Left ventricle myocardium inferior (tissue), 1 donor: ENCODE measurements around the gene HOMER3. TPM values are rescaled to one million over a fixed set of nuclear protein-coding genes. Genes with fewer than 3 reads are reported as not detected.

Source experiments
- DNase-seq: peaks from one replicate; pipeline ENCODE4 v3.0.0-alpha.2; 2020
- H3K27ac ChIP-seq: fragments of 200-600 bp; replicated peaks from 2 replicates; pipeline ENCODE4 v1.8.0; 2021
- H3K27me3 ChIP-seq: fragments of 200-600 bp; 2 replicates; pipeline ENCODE4 v1.8.0; 2021; ENCODE audit warnings: low read depth
- H3K36me3 ChIP-seq: fragments of 200-600 bp; 2 replicates; pipeline ENCODE4 v1.8.0; 2021
- H3K4me1 ChIP-seq: fragments of 200-600 bp; 2 replicates; pipeline ENCODE4 v1.8.0; 2021
- H3K4me3 ChIP-seq: fragments of 200-600 bp; 2 replicates; pipeline ENCODE4 v1.8.0; 2021; ENCODE audit warnings: mild to moderate bottlenecking, moderate library complexity
- H3K9me3 ChIP-seq: fragments of 200-600 bp; replicated peaks from 2 replicates; pipeline ENCODE4 v1.8.0; 2021
- intact Hi-C: fragments of 100-400 bp; cut with micrococcal nuclease; formaldehyde crosslinking; loops from one replicate; pipeline ENCODE4 v1.11.0; 2022
- total RNA-seq: library from RNA; stranded (reverse); fragmentation: NEBNext Ultra II Directional; extraction: Animal tissue kit (Norgen Biotek cat#: 25700); gene quantifications from one replicate; pipeline ENCODE4 v1.2.1, GENCODE V29; 2021
- TF ChIP-seq, protein P1 (sequence below): fragments of 200-600 bp; IDR thresholded peaks from 2 replicates; pipeline ENCODE4 v1.8.0; 2021; ENCODE audit warnings: antibody characterized with exemption, mild to moderate bottlenecking, borderline replicate concordance
- donor health status: DM: no; HTN: yes; CAD: no; lungs with severe emphysema.

Gene HOMER3
- total RNA-seq, 1 donor from 2014 or later = 14.7 TPM

DNA sequence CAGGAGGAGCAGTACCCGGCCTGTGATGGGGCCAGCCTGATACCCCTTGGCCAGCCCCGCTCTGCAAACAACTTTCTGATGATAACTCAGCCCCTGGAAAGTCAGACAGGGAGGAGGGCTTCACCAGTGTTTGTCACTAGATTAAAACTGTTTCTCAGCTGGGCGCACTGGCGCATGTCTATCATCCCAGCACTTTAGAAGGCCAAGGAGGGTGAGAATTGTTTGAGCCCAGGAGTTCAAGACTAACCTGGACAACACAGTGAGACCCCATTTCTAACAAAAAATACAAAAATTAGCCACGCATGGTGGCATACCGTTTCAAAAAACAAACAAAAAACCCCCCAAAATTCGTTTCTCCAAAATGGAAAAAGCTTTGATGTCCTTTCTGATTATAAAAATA, 39.5 kb downstream of the HOMER3 start:
- H3K4me1 ChIP-seq = peaks cover under 1% of the 10 kb centered on the region
- H3K27me3 ChIP-seq = peaks cover 10% of the 10 kb centered on the region
- no peak overlapping the region for H3K4me3 ChIP-seq
- H3K36me3 ChIP-seq = peaks cover 54% of the 10 kb centered on the region
- TF ChIP-seq, protein P1, sequence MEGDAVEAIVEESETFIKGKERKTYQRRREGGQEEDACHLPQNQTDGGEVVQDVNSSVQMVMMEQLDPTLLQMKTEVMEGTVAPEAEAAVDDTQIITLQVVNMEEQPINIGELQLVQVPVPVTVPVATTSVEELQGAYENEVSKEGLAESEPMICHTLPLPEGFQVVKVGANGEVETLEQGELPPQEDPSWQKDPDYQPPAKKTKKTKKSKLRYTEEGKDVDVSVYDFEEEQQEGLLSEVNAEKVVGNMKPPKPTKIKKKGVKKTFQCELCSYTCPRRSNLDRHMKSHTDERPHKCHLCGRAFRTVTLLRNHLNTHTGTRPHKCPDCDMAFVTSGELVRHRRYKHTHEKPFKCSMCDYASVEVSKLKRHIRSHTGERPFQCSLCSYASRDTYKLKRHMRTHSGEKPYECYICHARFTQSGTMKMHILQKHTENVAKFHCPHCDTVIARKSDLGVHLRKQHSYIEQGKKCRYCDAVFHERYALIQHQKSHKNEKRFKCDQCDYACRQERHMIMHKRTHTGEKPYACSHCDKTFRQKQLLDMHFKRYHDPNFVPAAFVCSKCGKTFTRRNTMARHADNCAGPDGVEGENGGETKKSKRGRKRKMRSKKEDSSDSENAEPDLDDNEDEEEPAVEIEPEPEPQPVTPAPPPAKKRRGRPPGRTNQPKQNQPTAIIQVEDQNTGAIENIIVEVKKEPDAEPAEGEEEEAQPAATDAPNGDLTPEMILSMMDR = no peak
- no peaks in the 10 kb centered on the region for H3K9me3 ChIP-seq
- H3K27ac ChIP-seq = no peak overlapping the region
- intact Hi-C loops = no loop called here
- DNase-seq = no peak

DNA sequence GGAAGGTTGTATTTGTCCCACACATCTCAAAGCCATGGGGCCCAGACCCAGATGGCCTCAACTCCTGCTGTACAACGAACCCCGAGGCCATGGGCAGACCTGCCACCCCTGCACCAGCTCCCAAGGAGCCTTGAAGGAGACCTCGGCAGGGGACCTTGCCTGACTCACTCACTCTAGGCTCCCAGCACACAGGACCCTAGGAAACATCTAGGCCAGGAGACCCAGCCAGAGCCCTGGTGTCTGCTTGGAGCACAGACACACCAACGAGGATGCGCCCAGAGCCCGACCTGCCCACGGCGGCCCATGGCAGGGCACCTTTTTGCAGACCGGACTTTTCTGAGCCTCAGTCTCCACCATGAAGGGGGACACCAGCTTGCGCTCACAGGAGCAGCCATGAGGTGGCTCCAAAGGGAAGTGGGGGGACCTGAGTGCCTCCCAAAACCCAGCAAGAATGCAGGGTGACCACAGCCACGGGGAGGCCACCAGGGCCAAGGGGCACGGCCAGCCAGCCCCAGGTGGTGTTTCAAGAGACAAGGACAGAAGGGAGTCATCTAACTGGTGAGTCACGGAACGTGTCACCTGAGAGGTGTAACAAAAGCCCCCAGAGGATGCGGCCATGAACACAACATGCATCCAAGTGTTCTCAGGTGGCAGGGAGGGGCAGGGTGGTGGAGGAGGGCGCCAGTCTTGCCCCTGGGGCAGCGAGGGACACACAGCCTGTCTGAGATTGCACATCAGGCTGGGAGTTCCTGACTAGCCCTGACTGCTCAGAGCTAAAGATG, 40.1 kb downstream of the HOMER3 start:
- H3K9me3 ChIP-seq = no peaks in the 10 kb centered on the region
- intact Hi-C loops = no loop called here
- H3K27ac ChIP-seq = no peak overlapping the region
- H3K4me1 ChIP-seq = peaks cover 5% of the 10 kb centered on the region
- H3K27me3 ChIP-seq = peaks cover 14% of the 10 kb centered on the region
- peaks cover 48% of the 10 kb centered on the region for H3K36me3 ChIP-seq
- TF ChIP-seq, protein P1 = no peak
- H3K4me3 ChIP-seq = no peak overlapping the region
- DNase-seq = no peak

DNA sequence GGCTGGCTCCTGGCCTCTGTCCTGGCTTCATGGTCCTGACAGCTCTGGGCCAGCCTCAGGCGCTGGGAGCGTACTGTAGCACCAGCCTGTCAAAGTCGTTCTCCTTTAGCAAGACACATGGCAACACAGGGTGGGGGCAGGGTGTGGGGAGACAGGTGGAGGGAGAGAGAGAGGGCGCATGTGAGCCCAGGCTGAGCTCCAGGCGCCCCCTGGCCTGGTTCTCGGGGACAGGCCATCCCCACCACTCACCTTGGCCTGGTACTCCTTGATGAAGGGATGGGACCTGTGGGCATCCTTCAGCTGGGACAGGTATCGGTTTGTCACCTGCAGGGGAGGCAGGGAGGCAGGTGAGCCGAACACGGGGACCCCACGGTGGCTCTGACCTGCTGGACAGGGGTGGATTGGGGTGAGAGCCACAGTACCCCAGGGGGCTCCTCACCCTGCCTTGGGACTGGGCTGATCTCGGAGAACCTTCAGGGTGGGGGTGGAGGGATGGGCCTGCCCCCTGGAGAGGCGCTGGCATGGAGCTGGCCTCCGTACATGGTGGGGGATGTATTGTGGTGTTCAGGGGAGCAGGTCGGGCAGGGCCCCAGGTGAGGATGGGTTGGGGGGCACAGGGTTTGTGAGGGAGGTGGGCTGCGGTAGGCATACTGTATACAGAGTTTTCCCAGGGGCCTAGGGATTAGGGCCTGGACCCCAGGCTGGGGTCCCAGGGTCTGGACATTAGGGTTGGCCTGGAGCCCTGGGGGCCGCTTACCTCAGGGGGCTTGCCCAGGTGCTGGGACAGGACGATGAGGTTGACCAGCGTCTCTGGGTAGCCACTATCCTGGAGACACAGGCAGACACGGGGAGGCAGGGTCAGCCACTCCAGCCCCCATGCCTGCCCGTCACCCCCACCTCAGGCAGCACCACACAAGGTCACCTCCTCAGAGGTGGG, 41.1 kb downstream of the HOMER3 start:
- Histone ChIP-seq H3K9me3 (no peaks in the 10 kb centered on the region), H3K36me3 (peaks cover 38% of the 10 kb centered on the region), H3K27me3 (peaks cover 23% of the 10 kb centered on the region), H3K27ac (no peak overlapping the region), H3K4me1 (peaks cover 13% of the 10 kb centered on the region), H3K4me3 (no peak overlapping the region)
- TF ChIP-seq, protein P1 = no peak
- intact Hi-C loops = no loop called here
- no peak for DNase-seq

DNA sequence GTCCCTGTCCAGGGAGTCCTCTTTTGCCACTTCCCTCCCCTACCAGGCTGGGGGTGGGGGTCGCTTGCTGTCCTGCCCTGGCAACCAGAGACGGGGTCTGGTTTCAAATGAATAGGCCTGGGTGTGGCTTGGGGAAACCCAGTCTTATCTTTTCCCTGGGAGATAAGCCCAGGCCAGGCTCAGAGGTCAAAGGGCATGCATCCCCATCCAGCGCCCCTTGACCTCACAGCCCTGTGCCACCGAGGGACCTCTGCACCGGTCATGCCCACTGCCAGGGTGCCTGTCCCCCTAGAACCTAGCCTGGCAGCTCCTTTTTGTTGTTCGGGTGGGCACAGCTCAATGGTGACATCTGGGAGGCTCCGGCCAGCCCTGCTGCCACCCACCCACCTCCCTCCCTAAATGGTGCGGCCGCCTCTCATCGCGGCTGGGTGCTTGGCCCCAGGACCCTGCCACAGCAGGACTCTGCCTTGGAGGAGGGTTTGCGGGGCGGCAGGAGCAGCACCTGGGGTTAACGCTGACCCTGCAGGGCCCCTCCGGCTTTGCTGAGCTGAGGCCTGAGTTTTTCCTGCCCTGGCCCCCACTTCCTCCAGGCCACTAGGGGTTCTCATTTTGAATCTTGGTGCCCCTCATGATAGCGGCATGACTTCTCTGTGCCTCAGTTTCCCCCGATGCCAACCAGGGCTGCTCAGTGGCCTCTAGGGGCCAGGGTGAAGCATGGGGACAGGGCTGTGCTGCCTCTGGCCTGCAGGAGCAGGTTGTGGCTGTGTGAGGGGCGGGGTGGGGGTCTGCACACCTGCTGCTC, 42.2 kb downstream of the HOMER3 start:
- Histone ChIP-seq H3K4me3 (no peak overlapping the region), H3K36me3 (peaks cover 28% of the 10 kb centered on the region), H3K27ac (no peak overlapping the region), H3K9me3 (no peaks in the 10 kb centered on the region), H3K4me1 (peaks cover 24% of the 10 kb centered on the region), H3K27me3 (peaks cover 33% of the 10 kb centered on the region)
- intact Hi-C loops = no loop called here
- TF ChIP-seq, protein P1 = no peak
- no peak for DNase-seq

DNA sequence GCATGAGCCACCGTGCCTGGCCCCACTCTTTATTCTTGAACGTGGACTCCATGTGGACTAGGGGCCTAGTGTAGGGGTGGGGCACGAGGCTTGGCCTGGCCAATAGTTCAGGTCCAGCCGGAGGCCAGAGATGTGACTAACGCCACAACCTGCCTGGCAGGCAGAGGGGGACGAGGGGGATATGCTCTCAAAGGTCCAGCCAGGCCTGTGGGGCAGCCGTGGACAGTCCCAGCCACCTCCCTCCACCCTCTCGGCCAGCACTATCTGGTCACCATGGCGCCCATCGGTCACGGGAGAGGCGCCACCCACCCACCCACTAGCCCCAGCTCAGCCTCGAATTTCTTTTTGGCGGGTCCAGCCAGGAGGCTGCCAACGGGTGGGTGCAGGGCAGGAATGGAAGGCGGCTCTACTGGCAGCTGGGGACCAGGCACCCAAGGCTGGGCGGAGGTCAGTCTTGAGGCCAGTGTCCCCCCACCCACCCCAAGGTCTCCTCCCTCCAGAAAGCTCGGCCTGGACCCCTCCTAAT, 42.9 kb downstream of the HOMER3 start:
- intact Hi-C loops = no loop called here
- no peak overlapping the region for H3K4me3 ChIP-seq
- peaks cover 24% of the 10 kb centered on the region for H3K4me1 ChIP-seq
- DNase-seq = no peak
- H3K9me3 ChIP-seq = no peaks in the 10 kb centered on the region
- peaks cover 40% of the 10 kb centered on the region for H3K27me3 ChIP-seq
- H3K36me3 ChIP-seq = peaks cover 28% of the 10 kb centered on the region
- TF ChIP-seq, protein P1 = no peak
- no peak overlapping the region for H3K27ac ChIP-seq
